ENCODE data around the gene ESAM. TPM values are rescaled to one million over a fixed set of nuclear protein-coding genes. Genes with fewer than 3 reads are reported as not detected.

Gene ESAM
- total RNA-seq, 1 donor from 2014 or later: 0.26 TPM

- H3K27me3 Mint-ChIP-seq (ENCODE audit: insufficient read depth, low read depth): peaks cover 18% of the 10 kb centered on the region
- H3K4me1 ChIP-seq: peaks cover 22% of the 10 kb centered on the region
- no peak for DNase-seq (ENCODE audit: low spot score)
- H3K36me3 Mint-ChIP-seq: no peaks in the 10 kb centered on the region
- no peaks in the 10 kb centered on the region for H3F3A ChIP-seq (ENCODE audit: low read depth)
- H3K27ac ChIP-seq: no peak overlapping the region
- no peak overlapping the region for H3K4me3 ChIP-seq
- H3K4me2 ChIP-seq: no peak overlapping the region
- no peaks in the 10 kb centered on the region for H4K20me1 ChIP-seq (ENCODE audit: low read depth)
- H3K79me2 ChIP-seq (ENCODE audit: low read depth): no peaks in the 10 kb centered on the region
- H2AFZ ChIP-seq (replicated peaks): no peak overlapping the region
- no peaks in the 10 kb centered on the region for H3K9me3 ChIP-seq (ENCODE audit: low read depth)
- H3K9ac ChIP-seq: no peak overlapping the region
- H3K27ac Mint-ChIP-seq: no peak overlapping the region
- H3K27me3 ChIP-seq: peaks cover 27% of the 10 kb centered on the region
- H3K36me3 ChIP-seq: no peaks in the 10 kb centered on the region
- TF ChIP-seq CTCF (IDR thresholded peaks at IDR 0.05) (no peak), EZH2 (IDR thresholded peaks at IDR 0.05) (no peak), EZH2phosphoT487 (IDR thresholded peaks at IDR 0.05) (no peak)
- H3K4me1 Mint-ChIP-seq: peaks cover 21% of the 10 kb centered on the region
- no peak overlapping the region for H3K4me3 Mint-ChIP-seq
- H3K9me3 Mint-ChIP-seq: no peaks in the 10 kb centered on the region
Measured at GRCh38 chr11:124729571-124729970, 32.5 kb downstream of the ESAM start.

GRCh38 chr11:124728134-124728533 is 34.0 kb downstream of the ESAM start:
- H2AFZ ChIP-seq (replicated peaks): no peak overlapping the region
- Mint-ChIP-seq H3K4me1 (peaks cover 35% of the 10 kb centered on the region), H3K27ac (no peak overlapping the region), H3K27me3 (ENCODE audit: insufficient read depth, low read depth) (peaks cover 21% of the 10 kb centered on the region), H3K36me3 (no peaks in the 10 kb centered on the region), H3K4me3 (no peak overlapping the region), H3K9me3 (no peaks in the 10 kb centered on the region)
- no peaks in the 10 kb centered on the region for H3K9me3 ChIP-seq (ENCODE audit: low read depth)
- peaks cover 26% of the 10 kb centered on the region for H3K27me3 ChIP-seq
- no peaks in the 10 kb centered on the region for H4K20me1 ChIP-seq (ENCODE audit: low read depth)
- H3K4me1 ChIP-seq: peaks cover 27% of the 10 kb centered on the region
- H3K4me2 ChIP-seq: peak overlapping the region; percentile 15
- H3K4me3 ChIP-seq: no peak overlapping the region
- no peak overlapping the region for H3K9ac ChIP-seq
- no peak for DNase-seq (ENCODE audit: low spot score)
- H3K36me3 ChIP-seq: no peaks in the 10 kb centered on the region
- no peak for TF ChIP-seq EZH2 (IDR thresholded peaks at IDR 0.05)
- TF ChIP-seq CTCF (IDR thresholded peaks at IDR 0.05): no peak
- TF ChIP-seq EZH2phosphoT487 (IDR thresholded peaks at IDR 0.05): no peak
- no peaks in the 10 kb centered on the region for H3K79me2 ChIP-seq (ENCODE audit: low read depth)
- H3K27ac ChIP-seq: no peak overlapping the region
- no peaks in the 10 kb centered on the region for H3F3A ChIP-seq (ENCODE audit: low read depth)

- H3F3A ChIP-seq (ENCODE audit: low read depth): no peaks in the 10 kb centered on the region
- peaks cover 28% of the 10 kb centered on the region for H3K4me1 ChIP-seq
- TF ChIP-seq EZH2phosphoT487 (IDR thresholded peaks at IDR 0.05) (no peak), EZH2 (IDR thresholded peaks at IDR 0.05) (no peak), CTCF (IDR thresholded peaks at IDR 0.05) (no peak)
- no peak for DNase-seq (ENCODE audit: low spot score)
- Mint-ChIP-seq H3K27ac (no peak overlapping the region), H3K27me3 (ENCODE audit: insufficient read depth, low read depth) (peaks cover 21% of the 10 kb centered on the region), H3K9me3 (no peaks in the 10 kb centered on the region), H3K4me1 (peaks cover 42% of the 10 kb centered on the region), H3K4me3 (no peak overlapping the region), H3K36me3 (no peaks in the 10 kb centered on the region)
- H3K36me3 ChIP-seq: no peaks in the 10 kb centered on the region
- no peaks in the 10 kb centered on the region for H3K9me3 ChIP-seq (ENCODE audit: low read depth)
- H3K27ac ChIP-seq: no peak overlapping the region
- H3K4me3 ChIP-seq: no peak overlapping the region
- H3K27me3 ChIP-seq: peaks cover 32% of the 10 kb centered on the region
- H3K79me2 ChIP-seq (ENCODE audit: low read depth): no peaks in the 10 kb centered on the region
- no peaks in the 10 kb centered on the region for H4K20me1 ChIP-seq (ENCODE audit: low read depth)
- H3K4me2 ChIP-seq: no peak overlapping the region
- H2AFZ ChIP-seq (replicated peaks): no peak overlapping the region
- H3K9ac ChIP-seq: no peak overlapping the region
Measured at GRCh38 chr11:124727474-124727873, 34.6 kb downstream of the ESAM start.

Data from neural progenitor cell (in vitro differentiated cells).